HG03520 (cell line): ENCODE measurements around the gene COQ7.

Experiments
- ATAC-seq: cut with Tn5 transposase; IDR thresholded peaks from one replicate; pipeline ENCODE4 v1.9.1; 2021; ENCODE audit warnings: mild to moderate bottlenecking, moderate library complexity; ENCODE audit not compliant: unreplicated experiment

COQ7 gene

DNA sequence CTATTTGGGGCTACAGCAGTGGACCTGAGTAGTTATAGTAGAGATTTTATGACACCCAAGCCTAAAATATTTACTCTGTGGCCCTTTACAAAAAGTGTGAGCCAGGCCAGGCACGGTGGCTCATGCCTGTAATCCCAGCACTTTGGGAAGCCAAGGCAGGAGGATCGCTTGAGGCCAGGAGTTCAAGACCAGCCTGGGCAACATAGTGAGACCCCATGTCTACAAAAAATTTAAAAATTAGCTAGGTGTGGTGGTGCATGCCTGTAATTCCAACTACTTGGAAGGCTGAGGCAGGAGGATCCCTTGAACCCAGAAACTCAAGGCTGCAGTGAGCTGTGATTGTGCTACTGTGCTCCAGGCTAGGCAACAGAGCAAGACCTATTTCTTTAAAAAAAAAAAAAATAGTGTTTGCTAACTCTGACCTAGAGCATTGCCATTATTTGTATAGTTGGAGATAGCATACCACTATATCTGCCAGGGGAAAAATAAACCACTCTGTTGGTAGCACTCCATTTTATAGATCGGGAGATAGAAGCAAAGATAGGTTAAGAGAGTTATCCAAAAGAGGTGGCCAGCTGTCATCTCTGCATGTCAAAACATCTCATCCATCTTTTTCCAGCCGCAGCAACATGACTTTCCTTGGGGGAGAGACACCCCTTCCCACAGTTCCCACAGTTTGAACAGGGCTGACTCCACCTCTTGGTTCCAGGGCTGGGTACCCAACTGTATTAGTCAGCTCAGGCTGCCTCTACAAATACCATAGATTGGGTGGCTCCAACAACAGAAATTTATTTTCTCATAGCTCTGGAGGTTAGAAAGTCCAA is 43.3 kb downstream of the COQ7 start:
- ATAC-seq = no peak

GRCh38 chr16:19112099-19112407 is 44.6 kb downstream of the COQ7 start:
- ATAC-seq = no peak

DNA sequence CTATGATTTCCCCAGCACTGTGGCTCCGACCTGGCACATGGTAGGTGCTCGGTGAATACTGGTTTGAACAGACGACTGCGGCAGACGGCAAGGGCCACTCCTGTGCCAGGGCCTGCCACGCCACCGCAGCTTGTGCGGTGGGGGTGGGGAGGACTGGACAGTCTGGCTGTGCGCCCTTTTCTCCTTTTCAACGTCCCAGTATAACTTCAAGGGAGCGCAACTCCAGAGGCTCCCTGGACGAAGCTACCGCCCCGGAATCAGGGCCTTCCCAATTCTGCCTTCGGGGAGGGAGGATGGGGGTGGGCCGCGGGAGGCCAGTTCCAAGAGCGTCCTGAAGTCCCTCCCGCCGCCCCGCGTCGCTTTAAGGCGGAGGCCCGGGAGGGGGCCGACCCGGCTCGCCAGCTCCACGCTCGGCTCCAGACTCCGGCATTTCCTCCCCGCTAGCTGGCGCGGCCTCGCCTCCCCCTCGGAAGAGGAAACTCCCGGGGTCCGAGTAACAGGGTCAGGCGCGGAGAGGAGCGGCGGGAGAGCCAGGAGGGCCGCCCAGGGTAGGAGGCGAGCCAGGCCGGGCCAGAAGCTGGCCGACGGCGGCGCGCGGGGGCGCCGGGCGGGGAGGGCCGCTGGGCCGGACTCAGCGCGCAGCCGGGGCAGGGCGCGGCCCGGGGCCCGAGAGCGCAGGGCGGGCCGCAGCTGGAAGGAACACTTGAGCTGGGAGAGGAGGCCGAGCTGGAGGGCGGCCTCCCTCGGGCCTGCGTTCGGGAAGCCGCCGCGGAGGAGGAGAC is 46.4 kb downstream of the COQ7 start, which contains the start of gene ITPRIPL2:
ITPRIPL2 (plus strand) TSS at position 388 of the 782 bp plus-strand sequence. CDS start 498 bp downstream, outside the sequence.
- no peak for ATAC-seq

DNA sequence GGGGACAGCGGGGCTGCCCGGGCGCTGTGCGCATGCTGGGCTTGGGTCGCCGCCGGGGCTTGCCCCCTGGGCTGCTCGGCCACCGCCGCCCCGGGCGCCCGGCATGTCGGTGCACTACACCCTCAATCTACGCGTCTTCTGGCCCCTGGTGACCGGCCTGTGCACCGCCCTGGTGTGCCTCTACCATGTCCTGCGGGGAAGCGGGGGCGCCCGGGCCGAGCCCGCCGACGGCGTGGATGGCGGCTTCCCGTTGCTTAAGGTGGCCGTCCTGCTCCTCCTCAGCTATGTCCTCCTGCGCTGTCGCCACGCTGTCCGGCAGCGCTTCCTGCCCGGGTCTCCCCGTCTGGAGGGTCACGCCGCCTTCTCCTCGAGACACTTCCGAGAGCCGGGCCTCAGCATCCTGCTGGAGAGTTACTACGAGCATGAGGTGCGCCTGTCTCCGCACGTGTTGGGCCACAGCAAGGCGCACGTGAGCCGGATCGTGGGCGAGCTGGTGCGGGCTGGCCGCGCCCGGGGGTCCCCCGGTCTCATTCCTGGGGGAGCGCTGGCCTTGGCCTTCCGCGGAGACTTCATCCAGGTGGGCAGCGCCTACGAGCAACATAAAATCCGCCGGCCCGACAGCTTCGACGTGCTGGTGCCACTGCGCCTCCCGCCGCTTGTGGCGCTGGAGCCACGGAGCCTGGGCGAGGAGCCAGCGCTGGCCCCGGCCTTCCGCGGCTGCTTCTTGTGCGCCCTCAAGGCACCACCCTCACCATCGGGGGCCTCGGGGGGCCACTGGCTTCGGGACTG is 47.1 kb downstream of the COQ7 start:
- ATAC-seq = no peak

GRCh38 chr16:19115148-19116021 is 48.0 kb downstream of the COQ7 start:
- ATAC-seq = no peak

GRCh38 chr16:19116711-19117449 is 49.5 kb downstream of the COQ7 start:
- ATAC-seq = no peak

- no peak for ATAC-seq
These were observed 51.6 kb downstream of the COQ7 start for GRCh38 chr16:19118938-19119431.

GRCh38 chr16:19119564-19119963 is 52.1 kb downstream of the COQ7 start:
- ATAC-seq = no peak

DNA sequence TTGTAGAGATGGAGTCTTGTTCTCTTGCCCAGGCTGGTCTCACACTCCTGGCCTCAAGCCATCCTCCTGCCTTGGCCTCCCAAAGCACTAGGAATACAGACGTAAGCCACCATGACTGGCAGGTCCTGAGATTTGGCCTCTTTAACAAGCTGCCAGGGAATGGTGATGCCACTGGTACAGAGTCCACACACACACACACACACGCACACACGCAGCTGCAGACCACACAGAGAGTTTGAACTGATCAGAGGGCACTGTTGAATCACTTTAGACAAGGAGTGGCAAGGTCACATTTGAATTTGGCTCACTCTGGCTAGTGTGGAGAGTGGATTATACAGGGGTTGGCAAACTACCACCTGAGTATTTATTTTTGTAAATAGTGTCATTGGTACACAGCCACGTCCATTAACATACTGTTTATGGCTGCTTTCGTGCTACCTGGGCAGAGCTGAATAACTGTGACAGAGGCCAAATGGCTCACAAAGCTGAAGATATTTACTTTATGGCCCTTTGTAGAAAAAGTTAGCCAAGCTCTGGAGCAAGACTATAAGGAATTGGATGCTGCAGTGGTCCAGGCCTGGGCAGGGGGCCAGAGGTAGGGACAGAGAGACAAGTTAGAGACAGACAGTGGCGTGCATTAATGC is 56.2 kb downstream of the COQ7 start:
- no peak for ATAC-seq

DNA sequence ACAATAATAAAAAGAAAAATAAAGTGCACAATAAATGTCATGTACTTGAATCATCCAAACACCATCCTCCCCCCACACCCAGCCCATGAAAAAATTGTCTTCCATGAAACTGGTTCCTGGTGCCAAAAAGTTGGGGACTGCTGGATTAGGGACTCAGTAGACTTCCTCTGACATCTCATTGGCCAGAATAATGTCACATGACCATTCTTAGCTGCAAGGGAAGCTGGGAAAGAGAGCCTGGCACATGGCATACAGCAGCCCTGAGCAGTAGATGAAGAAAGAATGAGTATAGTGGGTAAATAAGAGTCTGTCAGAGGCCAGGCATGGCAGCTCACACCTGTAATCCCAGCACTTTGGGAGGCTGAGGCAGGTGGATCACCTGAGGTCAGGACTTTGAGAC is 58.9 kb downstream of the COQ7 start:
- ATAC-seq = no peak

GRCh38 chr16:19127205-19127604 is 59.8 kb downstream of the COQ7 start:
- ATAC-seq = no peak

GRCh38 chr16:19127674-19128131 is 60.3 kb downstream of the COQ7 start:
- ATAC-seq = peak; percentile 44

DNA sequence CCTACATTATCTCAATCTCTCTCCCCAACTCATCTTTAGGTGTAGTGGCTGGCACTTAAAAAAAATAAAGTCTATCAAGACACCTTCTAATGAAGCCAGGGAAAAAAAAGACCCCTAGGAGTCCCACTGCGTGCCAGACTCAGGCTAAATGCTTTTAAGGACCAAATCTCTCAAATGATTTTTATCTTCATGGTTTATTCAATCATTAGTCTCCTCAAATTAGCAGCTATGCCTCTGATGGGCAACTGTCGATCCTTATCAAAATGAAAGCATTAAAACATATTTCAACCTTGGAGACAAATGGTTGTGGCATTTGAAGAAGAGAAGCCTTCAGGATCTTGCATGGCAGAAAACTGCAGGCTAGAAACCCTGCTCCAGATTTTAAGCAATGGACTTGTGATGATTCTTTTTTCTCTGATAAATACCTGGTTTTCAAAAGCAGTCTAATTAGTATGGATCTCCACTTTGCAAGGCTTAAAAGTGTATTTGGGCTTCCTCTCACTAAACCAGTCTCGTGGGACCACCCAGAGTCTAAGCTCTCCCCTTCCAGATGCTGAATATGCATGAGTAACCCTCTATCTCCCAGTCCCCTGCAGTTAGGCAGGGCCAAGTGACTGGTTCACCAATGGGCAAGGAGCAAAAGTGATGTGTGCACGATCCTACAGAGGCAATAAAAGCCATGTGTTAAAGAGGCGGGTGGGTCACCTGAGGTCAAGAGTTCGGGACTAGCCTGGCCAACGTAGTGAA is 61.2 kb downstream of the COQ7 start:
- ATAC-seq = no peak
